ENCODE measurements around the gene CCDC148. TPM values are rescaled to one million over a fixed set of nuclear protein-coding genes. Genes with fewer than 3 reads are reported as not detected.

Gene CCDC148
- total RNA-seq, 1 donor from 2014 or later, result 9.3 TPM

DNA sequence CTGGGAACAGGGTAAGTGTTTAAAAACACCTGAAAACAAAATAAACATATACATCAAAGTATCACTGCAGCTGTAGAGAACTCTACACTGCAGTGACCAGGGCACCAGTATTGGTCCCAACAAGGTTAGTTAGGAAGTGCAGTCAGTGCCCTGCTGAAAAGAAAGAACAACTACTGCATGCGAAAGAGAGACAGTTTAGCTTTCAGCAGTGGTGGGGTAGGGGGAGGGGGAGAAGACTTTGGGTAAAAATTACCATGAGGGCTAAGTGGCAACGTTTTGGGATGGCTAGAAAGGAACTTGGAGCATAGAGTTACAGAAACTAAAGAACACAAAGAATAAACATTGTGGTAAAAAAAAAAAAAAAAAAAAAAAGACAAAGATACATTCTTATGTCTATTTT, 242.8 kb downstream of the CCDC148 start:
- Histone ChIP-seq H3K36me3 (no peaks in the 10 kb centered on the region), H3K27me3 (no peaks in the 10 kb centered on the region), H3K79me2 (ENCODE audit: low read depth) (no peaks in the 10 kb centered on the region), H3K4me1 (peaks cover 5% of the 10 kb centered on the region), H4K20me1 (ENCODE audit: low read depth) (no peaks in the 10 kb centered on the region), H3F3A (ENCODE audit: low read depth) (no peaks in the 10 kb centered on the region), H3K9ac (no peak overlapping the region), H2AFZ (replicated peaks) (no peak overlapping the region), H3K9me3 (ENCODE audit: low read depth) (no peaks in the 10 kb centered on the region), H3K27ac (no peak overlapping the region), H3K4me3 (no peak overlapping the region), H3K4me2 (no peak overlapping the region)
- DNase-seq (ENCODE audit: low spot score), result no peak
- peaks cover 25% of the 10 kb centered on the region for H3K4me1 Mint-ChIP-seq
- peak overlapping the region; percentile 83 for H3K27ac Mint-ChIP-seq
- H3K36me3 Mint-ChIP-seq, result peaks cover 7% of the 10 kb centered on the region
- peaks cover 3% of the 10 kb centered on the region for H3K9me3 Mint-ChIP-seq
- H3K4me3 Mint-ChIP-seq, result no peak overlapping the region
- H3K27me3 Mint-ChIP-seq (ENCODE audit: insufficient read depth, low read depth), result no peaks in the 10 kb centered on the region
- TF ChIP-seq EZH2phosphoT487 (IDR thresholded peaks at IDR 0.05), result no peak
- no peak for TF ChIP-seq EZH2 (IDR thresholded peaks at IDR 0.05)
- TF ChIP-seq, protein P1, sequence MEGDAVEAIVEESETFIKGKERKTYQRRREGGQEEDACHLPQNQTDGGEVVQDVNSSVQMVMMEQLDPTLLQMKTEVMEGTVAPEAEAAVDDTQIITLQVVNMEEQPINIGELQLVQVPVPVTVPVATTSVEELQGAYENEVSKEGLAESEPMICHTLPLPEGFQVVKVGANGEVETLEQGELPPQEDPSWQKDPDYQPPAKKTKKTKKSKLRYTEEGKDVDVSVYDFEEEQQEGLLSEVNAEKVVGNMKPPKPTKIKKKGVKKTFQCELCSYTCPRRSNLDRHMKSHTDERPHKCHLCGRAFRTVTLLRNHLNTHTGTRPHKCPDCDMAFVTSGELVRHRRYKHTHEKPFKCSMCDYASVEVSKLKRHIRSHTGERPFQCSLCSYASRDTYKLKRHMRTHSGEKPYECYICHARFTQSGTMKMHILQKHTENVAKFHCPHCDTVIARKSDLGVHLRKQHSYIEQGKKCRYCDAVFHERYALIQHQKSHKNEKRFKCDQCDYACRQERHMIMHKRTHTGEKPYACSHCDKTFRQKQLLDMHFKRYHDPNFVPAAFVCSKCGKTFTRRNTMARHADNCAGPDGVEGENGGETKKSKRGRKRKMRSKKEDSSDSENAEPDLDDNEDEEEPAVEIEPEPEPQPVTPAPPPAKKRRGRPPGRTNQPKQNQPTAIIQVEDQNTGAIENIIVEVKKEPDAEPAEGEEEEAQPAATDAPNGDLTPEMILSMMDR (IDR thresholded peaks at IDR 0.05), result no peak

DNA sequence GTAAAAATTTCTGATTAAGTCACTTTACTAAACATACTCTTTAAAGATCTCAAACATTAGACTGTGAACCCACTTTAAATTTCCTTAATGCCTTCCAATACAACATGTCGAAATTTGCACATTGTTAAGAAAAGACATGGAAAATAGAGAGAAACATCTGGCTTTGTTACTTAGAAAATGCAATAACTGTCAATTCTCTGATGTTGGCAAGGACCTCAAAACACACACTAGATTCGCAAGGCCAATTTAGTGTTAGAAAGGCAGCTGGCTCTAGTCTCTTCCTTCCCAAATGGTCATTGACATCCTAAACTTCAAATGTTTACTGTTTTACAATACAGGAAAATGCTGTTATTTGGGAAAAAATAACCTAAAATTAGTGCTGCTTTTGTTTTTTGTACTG, 244.3 kb downstream of the CCDC148 start:
- TF ChIP-seq EZH2 (IDR thresholded peaks at IDR 0.05) (no peak), EZH2phosphoT487 (IDR thresholded peaks at IDR 0.05) (no peak)
- TF ChIP-seq, protein P1 (IDR thresholded peaks at IDR 0.05), result no peak
- Mint-ChIP-seq H3K36me3 (peaks cover 5% of the 10 kb centered on the region), H3K4me1 (peaks cover 25% of the 10 kb centered on the region), H3K9me3 (peaks cover 3% of the 10 kb centered on the region), H3K4me3 (no peak overlapping the region), H3K27me3 (ENCODE audit: insufficient read depth, low read depth) (no peaks in the 10 kb centered on the region), H3K27ac (no peak overlapping the region)
- Histone ChIP-seq H3K27ac (no peak overlapping the region), H3K4me3 (no peak overlapping the region), H3K9ac (no peak overlapping the region), H3K4me2 (no peak overlapping the region), H3K27me3 (no peaks in the 10 kb centered on the region), H3F3A (ENCODE audit: low read depth) (no peaks in the 10 kb centered on the region), H3K36me3 (no peaks in the 10 kb centered on the region), H3K9me3 (ENCODE audit: low read depth) (no peaks in the 10 kb centered on the region), H3K4me1 (peaks cover 5% of the 10 kb centered on the region), H3K79me2 (ENCODE audit: low read depth) (no peaks in the 10 kb centered on the region), H2AFZ (replicated peaks) (no peak overlapping the region), H4K20me1 (ENCODE audit: low read depth) (no peaks in the 10 kb centered on the region)
- no peak for DNase-seq (ENCODE audit: low spot score)

DNA sequence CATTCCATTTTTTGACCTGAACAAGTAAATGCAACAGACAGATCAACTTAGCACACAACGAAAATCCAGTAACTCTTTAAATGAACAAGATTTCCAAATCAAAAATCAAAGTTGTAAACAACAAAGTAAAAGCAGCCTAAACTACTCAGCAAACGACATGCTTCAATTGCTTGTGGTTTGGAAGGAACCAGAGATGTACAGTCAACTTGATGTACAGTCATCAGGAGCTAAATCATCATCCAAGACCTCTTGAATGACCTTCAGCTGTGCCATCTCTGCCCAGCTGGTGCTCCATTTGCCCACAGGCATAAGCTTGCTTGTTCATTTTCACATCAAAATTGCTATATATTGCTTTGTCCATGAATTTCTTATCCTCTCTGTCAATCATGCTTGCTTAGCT, 245.1 kb downstream of the CCDC148 start:
- Histone ChIP-seq H3K9ac (no peak overlapping the region), H3K27ac (no peak overlapping the region), H3F3A (ENCODE audit: low read depth) (no peaks in the 10 kb centered on the region), H3K9me3 (ENCODE audit: low read depth) (no peaks in the 10 kb centered on the region), H3K4me1 (peaks cover 5% of the 10 kb centered on the region), H3K36me3 (no peaks in the 10 kb centered on the region), H4K20me1 (ENCODE audit: low read depth) (no peaks in the 10 kb centered on the region), H3K79me2 (ENCODE audit: low read depth) (no peaks in the 10 kb centered on the region), H3K4me3 (no peak overlapping the region), H2AFZ (replicated peaks) (no peak overlapping the region), H3K27me3 (no peaks in the 10 kb centered on the region), H3K4me2 (no peak overlapping the region)
- Mint-ChIP-seq H3K4me3 (no peak overlapping the region), H3K9me3 (peaks cover 3% of the 10 kb centered on the region), H3K36me3 (peaks cover 2% of the 10 kb centered on the region), H3K4me1 (peaks cover 25% of the 10 kb centered on the region), H3K27me3 (ENCODE audit: insufficient read depth, low read depth) (no peaks in the 10 kb centered on the region), H3K27ac (no peak overlapping the region)
- DNase-seq (ENCODE audit: low spot score), result no peak
- no peak for TF ChIP-seq EZH2phosphoT487 (IDR thresholded peaks at IDR 0.05)
- no peak for TF ChIP-seq EZH2 (IDR thresholded peaks at IDR 0.05)
- TF ChIP-seq, protein P1 (IDR thresholded peaks at IDR 0.05), result no peak

All from neural progenitor cell (in vitro differentiated cells).